GM12891 (cell line): ENCODE data around the gene EIF1.
"Not testable (repeated sequence)": the region's sequence is repeated elsewhere in the genome, so short reads cannot be mapped to it uniquely, and the experiment has no call there.

ENCODE experiments used
- DNase-seq: peaks from one replicate; pipeline ENCODE4 v3.0.0; 2011; ENCODE audit warnings: low spot score; ENCODE audit not compliant: insufficient read length
- FAIRE-seq: peaks from 2 replicates; lab custom pipeline; 2011; peaks lifted over from hg19 to GRCh38; lab: Jason Lieb, UNC
- PAX5 ChIP-seq: IDR thresholded peaks from 2 replicates; pipeline ENCODE4 v1.6.1; 2011; ENCODE audit warnings: low read length, moderate library complexity, mild to moderate bottlenecking; ENCODE audit not compliant: insufficient read depth, severe bottlenecking
- POLR2A ChIP-seq: IDR thresholded peaks from 2 replicates; pipeline ENCODE4 v1.6.1; 2011; ENCODE audit warnings: low read depth, low read length, control low read depth
- POLR2AphosphoS5 ChIP-seq: IDR thresholded peaks from 2 replicates; pipeline ENCODE4 v1.6.1; 2011; ENCODE audit warnings: low read depth, low read length, control low read depth
- POU2F2 ChIP-seq: IDR thresholded peaks from 2 replicates; pipeline ENCODE4 v1.6.1; 2011; ENCODE audit warnings: low read depth, mild to moderate bottlenecking, control low read depth, low read length, moderate library complexity
- SPI1 ChIP-seq: IDR thresholded peaks from 2 replicates; pipeline ENCODE4 v1.6.1; 2011; ENCODE audit warnings: low read depth, low read length, control low read depth
- TAF1 ChIP-seq: IDR thresholded peaks from 2 replicates; pipeline ENCODE4 v1.6.1; 2011; ENCODE audit warnings: low read depth, low read length, control low read depth

Gene EIF1

DNA sequence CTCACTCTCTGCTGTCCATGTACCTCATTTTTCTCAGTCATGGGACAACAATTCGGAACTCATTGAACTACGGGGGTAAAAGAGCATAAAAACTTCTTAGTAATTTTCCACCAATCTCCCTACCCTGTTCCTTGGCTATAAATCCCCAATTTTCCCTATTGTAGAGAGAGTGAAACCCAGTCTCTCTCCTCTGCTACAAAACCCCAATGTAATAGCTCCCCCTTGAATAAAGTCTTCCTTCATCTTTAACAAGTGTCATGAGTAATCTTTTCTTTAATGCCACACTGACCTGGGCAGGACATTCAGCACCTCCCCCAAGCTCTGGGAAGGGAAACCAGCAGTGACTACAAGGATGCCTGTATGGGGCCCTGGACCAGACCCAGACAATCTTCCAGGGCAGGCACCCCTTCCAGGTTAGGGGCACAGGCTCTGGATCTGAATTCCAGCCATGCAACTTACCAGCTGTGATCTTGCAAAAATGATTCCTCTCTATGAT, 10.2 kb upstream of the EIF1 start:
- DNase-seq (no peak), FAIRE-seq (peak; percentile 28)

DNA sequence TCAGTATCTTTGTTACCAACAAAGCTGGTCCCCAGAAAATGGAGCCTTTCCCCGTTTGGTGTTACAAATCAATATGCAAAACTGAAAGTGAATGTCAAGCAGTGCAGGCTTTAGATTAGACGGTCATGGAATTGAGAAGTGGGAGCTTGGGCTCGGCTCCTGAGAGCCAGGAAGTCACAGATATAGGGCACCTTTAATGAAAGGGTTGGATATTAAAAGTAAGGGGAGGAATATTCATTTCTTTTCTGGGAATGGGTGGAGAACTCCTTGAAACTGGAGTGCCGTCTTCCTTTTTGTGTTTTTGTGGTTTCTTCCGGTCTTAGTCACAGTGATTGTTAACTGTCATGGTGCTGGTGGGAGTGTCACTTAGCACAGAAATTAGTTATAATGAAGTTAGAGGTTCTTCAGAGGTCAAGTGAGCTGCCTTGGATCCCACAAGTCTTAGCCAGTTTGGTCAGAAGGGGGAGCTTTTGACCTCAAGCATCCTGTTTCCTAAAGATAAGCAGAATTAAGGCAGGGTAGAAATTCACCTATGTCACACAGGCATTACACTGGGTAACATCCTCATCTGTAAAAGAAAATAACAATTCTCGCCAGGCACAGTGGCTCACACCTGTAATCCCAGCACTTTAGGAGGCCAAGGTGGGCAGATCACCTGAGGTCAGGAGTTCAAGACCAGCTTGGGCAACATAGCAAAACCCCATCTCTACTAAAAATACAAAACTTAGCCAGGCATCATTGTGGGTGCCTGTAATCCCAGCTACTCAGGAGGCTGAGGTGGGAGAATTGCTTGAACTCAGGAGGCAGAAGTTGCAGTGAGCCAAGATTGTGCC, 9.6 kb upstream of the EIF1 start:
- peak; percentile 93 for TF ChIP-seq POU2F2
- 0 out of 2 replicates have a peak, but pooled peaks have one; percentile 15 for TF ChIP-seq SPI1
- no peak for TF ChIP-seq POLR2AphosphoS5
- TF ChIP-seq PAX5, result no peak
- TF ChIP-seq POLR2A, result no peak
- 0 out of 2 replicates have a peak, but pooled peaks have one; percentile 34 for TF ChIP-seq TAF1
- FAIRE-seq, result peak; percentile 54
- no peak for DNase-seq

More for the DNA sequence above, 10.2 kb upstream of the EIF1 start:
- TF ChIP-seq PAX5 (no peak), POLR2AphosphoS5 (peak; percentile 99), POU2F2 (no peak; the same call in 1 of the 2 replicates), TAF1 (0 out of 2 replicates have a peak, but pooled peaks have one; percentile 7), SPI1 (no peak), POLR2A (peak; percentile 99)

DNA sequence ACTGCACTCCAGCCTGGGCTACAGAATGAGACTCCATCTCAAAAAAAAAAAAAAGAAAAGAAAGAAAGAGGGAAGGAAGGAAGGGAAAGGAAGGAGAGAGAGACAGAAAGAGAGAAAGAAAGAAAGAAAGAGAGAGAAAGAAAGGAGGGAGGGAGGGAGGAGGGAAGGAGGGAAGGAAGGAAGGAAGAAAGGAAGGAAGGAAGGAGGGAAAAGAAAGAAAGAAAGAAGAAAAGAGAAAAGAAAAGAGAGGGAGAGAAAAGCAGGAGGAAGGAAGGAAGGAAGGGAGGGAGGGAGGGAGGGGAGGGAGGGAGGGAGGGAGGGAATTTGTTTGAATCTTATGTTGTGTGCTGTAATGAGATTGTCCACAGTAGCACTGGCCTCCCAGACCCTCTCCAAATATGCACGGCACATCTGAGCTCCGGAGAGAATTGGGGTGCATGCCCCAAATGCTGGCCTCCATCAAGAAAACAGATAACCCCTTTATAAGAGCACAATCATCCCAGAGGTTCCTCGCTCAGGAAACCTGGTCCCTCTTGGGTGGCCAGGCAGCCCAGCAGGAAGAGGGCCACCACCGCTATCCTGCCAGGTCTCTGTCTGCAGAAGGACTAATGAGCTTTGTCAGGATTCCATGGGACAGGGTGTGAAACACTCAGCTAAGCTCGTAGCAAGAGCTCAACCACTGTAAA, 8.8 kb upstream of the EIF1 start:
- TF ChIP-seq POU2F2 (no peak), SPI1 (no peak), POLR2AphosphoS5 (no peak), TAF1 (no peak), POLR2A (no peak)
- DNase-seq (no peak), FAIRE-seq (no peak)

DNA sequence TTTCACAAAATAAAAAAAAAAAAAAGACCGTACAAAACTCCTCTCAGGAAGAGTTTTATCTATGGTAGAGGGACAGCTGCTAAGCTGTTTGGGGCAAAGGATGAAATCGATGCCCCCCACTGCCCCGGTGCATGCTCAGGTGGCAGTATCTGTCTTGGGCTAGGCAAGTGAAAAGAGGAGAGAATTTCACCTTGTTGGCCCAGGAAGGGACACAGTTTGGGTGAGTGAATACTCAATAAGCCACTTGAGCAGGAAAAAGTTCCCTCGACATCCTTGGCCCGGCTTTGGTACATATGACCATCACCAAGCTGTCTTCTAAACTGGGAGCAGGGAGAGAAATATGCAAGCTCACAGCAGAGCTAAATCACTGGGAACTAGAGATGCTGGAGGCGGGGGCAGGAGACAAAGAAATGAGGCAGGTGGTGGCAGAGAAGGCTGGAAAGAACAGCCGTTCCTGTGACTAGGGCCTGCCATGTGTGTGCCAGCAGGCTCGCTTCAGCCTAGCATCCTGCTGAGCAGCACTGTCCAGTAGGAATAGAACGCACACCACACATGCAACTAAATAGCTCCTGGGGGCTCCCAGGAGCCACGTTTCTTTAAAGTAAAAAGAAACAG, 8.2 kb upstream of the EIF1 start:
- no peak for TF ChIP-seq POLR2A
- TF ChIP-seq PAX5, result no peak
- no peak for TF ChIP-seq POU2F2
- TF ChIP-seq POLR2AphosphoS5, result no peak
- TF ChIP-seq TAF1, result no peak
- no peak for TF ChIP-seq SPI1
- DNase-seq (no peak), FAIRE-seq (no peak)

DNA sequence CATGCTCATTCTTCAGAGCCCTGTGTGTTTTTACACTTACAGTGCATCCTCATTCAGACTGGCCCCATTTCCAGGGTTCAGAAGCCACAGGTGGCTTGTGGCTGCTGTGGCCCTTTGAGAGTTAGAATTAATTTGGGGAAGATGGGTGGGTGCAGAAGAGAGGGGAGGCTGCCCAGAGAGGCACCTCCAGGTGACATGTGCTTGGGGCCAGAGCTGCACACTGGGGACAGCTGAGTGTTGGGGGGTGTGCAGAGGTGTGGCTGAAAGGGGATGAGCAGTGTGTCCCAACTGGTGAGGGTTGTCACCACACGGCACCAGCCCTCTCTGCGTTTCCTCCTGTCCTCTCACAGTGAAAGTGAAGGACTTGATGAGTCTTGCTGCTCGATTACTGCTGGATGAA, 6.9 kb upstream of the EIF1 start:
- no peak for FAIRE-seq
- TF ChIP-seq PAX5, result no peak
- TF ChIP-seq POLR2A, result no peak
- TF ChIP-seq SPI1, result no peak
- no peak for TF ChIP-seq POU2F2
- TF ChIP-seq POLR2AphosphoS5, result no peak
- no peak for TF ChIP-seq TAF1
- DNase-seq, result no peak

DNA sequence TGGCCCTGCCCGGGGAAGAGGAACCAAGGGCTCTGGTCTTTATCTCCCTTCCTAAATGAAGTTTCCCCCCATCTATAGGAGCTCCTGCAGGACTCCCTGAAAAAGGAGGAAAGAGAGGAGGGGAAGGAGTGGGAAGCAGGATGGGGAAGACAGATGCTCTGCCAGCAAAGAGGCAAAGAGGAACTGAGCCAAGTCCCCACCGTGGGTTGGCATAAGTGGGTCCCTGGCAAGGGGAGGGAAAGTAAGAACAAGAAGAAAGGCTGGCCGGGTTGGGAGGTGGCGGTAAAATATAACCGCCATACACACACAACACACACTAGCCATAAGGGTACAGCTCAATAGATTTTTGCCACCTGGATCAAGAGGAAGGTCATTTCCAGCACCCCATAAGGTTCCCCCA, 6.1 kb upstream of the EIF1 start:
- DNase-seq (no peak), FAIRE-seq (no peak)
- 0 out of 2 replicates have a peak, but pooled peaks have one; percentile 8 for TF ChIP-seq SPI1
- TF ChIP-seq PAX5, result no peak

DNA sequence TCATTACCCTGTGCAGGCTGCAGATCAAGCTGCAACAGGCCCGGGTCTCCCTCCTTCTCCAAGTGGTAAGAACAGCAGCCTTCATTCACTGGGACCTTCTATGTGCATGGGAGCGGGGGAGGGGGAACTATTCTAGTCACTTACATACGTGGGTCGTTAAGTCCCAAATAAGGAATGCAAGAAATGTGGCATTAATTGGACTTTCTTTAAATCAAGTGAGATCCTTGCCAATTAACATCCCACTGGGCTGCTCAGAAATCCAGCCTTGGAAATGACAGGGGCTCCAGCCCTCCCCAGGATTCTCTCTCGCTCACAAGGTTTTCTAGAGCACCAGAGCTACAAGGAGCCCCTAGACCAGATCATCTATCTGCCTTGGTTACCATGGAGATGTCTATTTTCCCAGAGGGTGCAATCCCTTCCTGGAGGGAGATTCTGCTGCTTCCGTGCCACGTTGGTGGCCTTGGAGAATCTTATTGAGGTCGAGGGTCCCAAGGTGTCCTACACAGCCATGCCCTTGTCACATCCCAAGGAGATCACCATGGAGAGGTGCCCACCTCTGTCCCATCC, 5.2 kb upstream of the EIF1 start:
- FAIRE-seq (no peak), DNase-seq (no peak)
- TF ChIP-seq POLR2A (no peak), POU2F2 (no peak), SPI1 (no peak)

DNA sequence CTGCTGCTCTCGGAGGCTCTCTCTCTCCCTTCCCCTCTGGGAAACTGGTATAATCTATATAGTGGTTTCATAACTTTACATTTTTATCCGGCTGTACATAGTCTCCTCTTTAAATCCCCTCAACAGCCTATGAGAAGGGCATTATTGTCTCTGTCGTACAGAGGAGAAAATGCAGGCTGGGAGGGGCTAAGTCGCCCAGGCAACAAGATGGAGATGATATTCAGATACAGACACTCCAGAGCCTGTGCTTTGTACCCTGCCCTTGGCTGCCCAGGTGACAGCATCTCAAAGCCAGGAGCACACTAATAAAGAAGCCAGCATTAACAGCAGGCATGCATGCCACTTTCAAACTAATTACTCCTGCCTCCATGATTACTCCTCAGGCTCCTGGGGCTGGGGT, 4.7 kb upstream of the EIF1 start:
- DNase-seq (no peak), FAIRE-seq (no peak)
- no peak for TF ChIP-seq POU2F2
- TF ChIP-seq POLR2AphosphoS5, result no peak
- no peak for TF ChIP-seq SPI1
- TF ChIP-seq POLR2A, result no peak

DNA sequence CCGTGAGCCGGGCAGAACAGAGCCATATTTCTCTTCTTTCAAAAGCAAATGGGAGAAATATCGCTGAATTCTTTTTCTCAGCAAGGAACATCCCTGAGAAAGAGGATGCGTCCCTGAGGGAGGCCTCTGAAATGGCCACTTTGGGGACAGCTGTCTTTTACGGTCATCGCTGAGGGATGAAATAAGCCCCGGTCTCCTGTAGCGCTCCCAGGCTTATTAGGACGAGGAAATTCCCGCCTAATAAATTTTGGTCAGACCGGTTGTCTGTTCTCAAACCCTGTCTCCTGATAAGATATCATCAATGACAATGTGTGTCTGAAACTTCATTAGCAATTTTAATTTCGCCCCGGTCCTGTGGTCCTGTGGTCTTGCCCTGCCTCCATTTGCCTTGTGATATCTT, 2.9 kb upstream of the EIF1 start:
- not testable (repeated sequence) for FAIRE-seq, DNase-seq
